SK-N-MC (cell line): ENCODE data around the gene DEK.

Experiments used
- EZH2 ChIP-seq: fragments of 200-600 bp; sonication (generic); IDR thresholded peaks from one replicate; pipeline ENCODE4 v1.6.1; 2017; ENCODE audit warnings: antibody characterized with exemption
- FOXP2 ChIP-seq: optimal IDR thresholded peaks from 2 replicates; pipeline ENCODE3; 2011; ENCODE audit warnings: mild to moderate bottlenecking, moderate library complexity; ENCODE audit not compliant: insufficient read depth; ENCODE audit errors: extremely low read length, control extremely low read depth
- POLR2AphosphoS5 ChIP-seq: IDR thresholded peaks from 2 replicates; pipeline ENCODE4 v1.6.1; 2012; ENCODE audit warnings: mild to moderate bottlenecking, low read depth, low read length, borderline replicate concordance

DNA sequence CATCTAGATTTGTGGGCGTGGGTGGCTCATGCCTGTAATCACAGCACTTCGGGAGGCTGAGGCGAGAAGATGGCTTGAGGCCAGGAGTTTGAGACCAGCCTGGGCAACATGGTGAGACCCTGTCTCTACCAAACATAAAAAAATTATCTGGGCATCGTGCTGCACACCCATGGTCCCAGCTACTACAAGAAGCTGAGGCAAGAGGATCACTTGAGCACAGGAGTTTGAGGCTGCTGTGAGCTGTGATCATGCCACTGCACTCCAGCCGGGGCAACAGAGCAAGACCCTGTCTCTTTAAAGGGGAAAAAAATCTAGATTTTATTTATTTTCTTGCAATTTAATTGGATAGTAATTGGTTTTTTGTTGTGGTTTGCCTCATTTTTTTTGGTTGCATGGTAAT lies 53.6 kb downstream of the DEK start:
- TF ChIP-seq POLR2AphosphoS5, result no peak
- TF ChIP-seq EZH2, result no peak
- no peak for TF ChIP-seq FOXP2
